ENCODE results near the gene PPP1CC.

GRCh38 chr12:110725267-110725666 is 17.4 kb downstream of the PPP1CC start:
- TF ChIP-seq, protein P1, sequence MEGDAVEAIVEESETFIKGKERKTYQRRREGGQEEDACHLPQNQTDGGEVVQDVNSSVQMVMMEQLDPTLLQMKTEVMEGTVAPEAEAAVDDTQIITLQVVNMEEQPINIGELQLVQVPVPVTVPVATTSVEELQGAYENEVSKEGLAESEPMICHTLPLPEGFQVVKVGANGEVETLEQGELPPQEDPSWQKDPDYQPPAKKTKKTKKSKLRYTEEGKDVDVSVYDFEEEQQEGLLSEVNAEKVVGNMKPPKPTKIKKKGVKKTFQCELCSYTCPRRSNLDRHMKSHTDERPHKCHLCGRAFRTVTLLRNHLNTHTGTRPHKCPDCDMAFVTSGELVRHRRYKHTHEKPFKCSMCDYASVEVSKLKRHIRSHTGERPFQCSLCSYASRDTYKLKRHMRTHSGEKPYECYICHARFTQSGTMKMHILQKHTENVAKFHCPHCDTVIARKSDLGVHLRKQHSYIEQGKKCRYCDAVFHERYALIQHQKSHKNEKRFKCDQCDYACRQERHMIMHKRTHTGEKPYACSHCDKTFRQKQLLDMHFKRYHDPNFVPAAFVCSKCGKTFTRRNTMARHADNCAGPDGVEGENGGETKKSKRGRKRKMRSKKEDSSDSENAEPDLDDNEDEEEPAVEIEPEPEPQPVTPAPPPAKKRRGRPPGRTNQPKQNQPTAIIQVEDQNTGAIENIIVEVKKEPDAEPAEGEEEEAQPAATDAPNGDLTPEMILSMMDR (IDR thresholded peaks at IDR 0.05), result no peak
- TF ChIP-seq POLR2A (IDR thresholded peaks at IDR 0.05), result no peak

Data from body of pancreas (tissue), 4 donors.